NCI-H82 treated with DMSO at 0.1 percent for 48 hours (cell line): ENCODE data around the gene EP300.
"Not testable (repeated sequence)": the region's sequence is repeated elsewhere in the genome, so short reads cannot be mapped to it uniquely, and the experiment has no call there.

Source experiments
- DNase-seq: peaks from one replicate; lab custom pipeline; 2025; ENCODE audit not compliant: unreplicated experiment; lab: John Stamatoyannopoulos, UW

EP300 gene

GRCh38 chr22:41146573-41146972 lies 54.2 kb downstream of the EP300 start:
- no peak for DNase-seq

GRCh38 chr22:41147722-41148121 lies 55.3 kb downstream of the EP300 start:
- DNase-seq, result no peak

GRCh38 chr22:41152902-41153301 lies 60.5 kb downstream of the EP300 start:
- no peak for DNase-seq

- DNase-seq, result no peak
Measured at GRCh38 chr22:41157083-41157482, 64.7 kb downstream of the EP300 start.

DNA sequence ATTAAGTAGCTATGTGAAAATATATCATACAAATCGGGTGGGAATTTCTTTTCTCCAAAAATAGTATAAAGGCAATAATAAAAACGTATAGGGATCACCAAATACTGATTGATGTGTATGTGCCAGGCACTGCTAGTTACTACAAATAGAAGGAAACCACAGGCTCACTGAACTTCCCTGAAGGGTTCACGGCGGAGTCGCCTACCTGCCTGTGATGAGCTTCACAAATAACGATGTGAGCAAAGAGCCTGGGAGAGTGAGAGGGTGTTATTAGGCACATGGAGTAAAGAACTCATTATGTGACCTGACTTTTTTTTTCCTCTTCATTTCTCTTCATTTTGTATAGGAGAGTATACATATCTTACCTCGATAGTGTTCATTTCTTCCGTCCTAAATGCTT lies 76.8 kb downstream of the EP300 start:
- no peak for DNase-seq

DNA sequence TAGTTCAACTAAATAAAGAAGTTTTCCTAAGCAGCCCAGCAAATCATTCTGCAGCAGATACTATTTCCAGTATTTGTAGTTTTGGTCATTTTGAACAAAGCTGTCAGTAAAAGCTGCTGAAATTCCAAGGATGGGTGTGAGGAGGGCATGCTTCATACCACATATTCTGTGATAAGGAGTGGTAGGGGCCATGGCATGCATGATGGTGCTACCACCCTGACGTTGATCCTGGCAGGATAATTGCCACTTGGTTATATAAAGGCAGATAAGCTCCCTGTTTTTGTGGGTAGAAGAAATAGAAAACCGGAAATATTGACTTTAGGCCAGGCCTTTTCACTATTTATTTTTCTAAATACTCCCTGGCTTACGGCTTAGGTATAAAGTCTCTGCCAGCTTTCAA lies 79.6 kb downstream of the EP300 start:
- DNase-seq, result no peak

DNA sequence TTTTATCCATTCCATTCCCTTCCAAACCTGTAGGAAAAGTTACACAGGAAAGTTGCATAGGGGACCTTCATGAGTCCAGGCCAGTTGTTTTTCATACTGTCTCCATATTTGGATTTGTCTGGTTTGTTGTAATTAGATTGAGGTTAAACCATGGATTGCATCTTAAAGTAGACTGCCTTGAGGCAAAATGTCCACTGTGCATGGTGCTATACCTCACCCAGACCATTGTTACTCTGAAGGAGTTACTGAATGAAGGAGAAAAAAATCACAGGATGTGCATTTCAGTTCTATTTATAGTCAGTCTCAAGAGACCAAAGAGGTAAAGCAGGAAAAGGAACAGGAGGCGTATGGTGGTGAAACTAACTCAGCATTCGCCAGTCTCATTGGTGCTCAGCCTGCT lies 83.2 kb downstream of the EP300 start:
- DNase-seq, result no peak

- no peak for DNase-seq
Measured at GRCh38 chr22:41177040-41177621, 84.7 kb downstream of the EP300 start.

GRCh38 chr22:41177622-41178424 lies 85.4 kb downstream of the EP300 start:
- DNase-seq, result no peak

DNA sequence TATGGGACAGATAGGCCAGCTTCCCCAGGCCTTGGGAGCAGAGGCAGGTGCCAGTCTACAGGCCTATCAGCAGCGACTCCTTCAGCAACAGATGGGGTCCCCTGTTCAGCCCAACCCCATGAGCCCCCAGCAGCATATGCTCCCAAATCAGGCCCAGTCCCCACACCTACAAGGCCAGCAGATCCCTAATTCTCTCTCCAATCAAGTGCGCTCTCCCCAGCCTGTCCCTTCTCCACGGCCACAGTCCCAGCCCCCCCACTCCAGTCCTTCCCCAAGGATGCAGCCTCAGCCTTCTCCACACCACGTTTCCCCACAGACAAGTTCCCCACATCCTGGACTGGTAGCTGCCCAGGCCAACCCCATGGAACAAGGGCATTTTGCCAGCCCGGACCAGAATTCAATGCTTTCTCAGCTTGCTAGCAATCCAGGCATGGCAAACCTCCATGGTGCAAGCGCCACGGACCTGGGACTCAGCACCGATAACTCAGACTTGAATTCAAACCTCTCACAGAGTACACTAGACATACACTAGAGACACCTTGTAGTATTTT lies 86.1 kb downstream of the EP300 start:
- DNase-seq, result no peak

DNA sequence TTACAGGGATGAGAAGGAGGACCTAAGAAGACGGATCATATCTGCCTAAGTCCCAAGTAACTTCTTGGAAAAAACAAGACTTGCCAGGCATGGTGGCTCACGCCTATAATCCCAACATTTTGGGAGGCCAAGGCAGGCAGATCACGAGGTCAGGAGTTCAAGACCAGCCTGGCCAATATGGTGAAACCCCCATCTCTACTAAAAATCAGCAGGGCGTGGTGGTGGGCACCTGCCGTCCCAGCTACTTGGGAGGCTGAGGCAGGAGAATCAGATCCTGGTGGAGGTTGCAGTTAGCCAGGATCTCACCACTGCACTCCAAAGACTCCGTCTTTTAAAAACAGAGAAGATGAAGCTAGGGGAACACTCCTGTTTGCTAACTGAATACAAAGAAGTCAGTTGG lies 88.0 kb downstream of the EP300 start:
- DNase-seq, result not testable (repeated sequence)

- DNase-seq, result no peak
Measured at GRCh38 chr22:41180926-41181325, 88.5 kb downstream of the EP300 start.

GRCh38 chr22:41181349-41182241 lies 89.2 kb downstream of the EP300 start:
- no peak for DNase-seq

DNA sequence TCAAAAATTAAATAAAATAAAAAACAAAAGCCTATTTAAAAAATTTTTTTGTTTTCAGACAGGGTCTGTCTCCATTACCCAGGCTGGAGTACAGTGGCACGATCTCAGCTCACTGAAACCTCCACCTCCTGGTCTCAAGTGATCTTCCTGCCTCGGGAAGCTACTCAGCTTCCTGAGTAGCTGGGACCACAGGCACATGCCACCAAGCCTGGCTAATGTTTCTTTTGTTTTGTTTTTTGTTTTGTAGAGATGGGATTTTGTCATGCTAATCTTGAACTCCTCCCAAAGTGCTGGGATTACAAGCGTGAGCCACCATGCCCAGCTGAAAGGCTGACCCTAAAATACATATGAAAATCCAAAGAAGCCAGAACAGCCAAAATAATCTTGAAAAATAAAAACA lies 92.3 kb downstream of the EP300 start:
- no peak for DNase-seq

- no peak for DNase-seq
Measured at GRCh38 chr22:41191467-41191866, 99.1 kb downstream of the EP300 start.

DNA sequence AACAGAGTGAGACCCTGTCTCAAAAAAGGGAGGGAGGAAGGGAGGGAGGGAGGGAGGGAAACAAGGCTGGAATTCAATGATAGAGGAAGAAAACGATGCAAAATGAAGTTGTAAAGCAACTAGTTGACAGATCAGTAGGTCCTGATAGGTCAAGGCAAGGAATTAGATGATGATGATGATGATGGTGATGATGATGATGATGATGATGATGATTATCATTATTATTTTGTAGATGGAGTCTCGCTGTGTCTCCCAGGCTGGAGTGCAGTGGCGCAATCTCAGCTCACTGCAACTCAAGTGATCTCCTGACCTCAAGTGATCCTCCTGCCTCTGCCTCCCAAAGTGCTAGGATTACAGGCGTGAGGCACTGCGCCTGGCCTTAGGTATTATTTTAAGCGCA lies 101.4 kb downstream of the EP300 start:
- DNase-seq, result no peak

DNA sequence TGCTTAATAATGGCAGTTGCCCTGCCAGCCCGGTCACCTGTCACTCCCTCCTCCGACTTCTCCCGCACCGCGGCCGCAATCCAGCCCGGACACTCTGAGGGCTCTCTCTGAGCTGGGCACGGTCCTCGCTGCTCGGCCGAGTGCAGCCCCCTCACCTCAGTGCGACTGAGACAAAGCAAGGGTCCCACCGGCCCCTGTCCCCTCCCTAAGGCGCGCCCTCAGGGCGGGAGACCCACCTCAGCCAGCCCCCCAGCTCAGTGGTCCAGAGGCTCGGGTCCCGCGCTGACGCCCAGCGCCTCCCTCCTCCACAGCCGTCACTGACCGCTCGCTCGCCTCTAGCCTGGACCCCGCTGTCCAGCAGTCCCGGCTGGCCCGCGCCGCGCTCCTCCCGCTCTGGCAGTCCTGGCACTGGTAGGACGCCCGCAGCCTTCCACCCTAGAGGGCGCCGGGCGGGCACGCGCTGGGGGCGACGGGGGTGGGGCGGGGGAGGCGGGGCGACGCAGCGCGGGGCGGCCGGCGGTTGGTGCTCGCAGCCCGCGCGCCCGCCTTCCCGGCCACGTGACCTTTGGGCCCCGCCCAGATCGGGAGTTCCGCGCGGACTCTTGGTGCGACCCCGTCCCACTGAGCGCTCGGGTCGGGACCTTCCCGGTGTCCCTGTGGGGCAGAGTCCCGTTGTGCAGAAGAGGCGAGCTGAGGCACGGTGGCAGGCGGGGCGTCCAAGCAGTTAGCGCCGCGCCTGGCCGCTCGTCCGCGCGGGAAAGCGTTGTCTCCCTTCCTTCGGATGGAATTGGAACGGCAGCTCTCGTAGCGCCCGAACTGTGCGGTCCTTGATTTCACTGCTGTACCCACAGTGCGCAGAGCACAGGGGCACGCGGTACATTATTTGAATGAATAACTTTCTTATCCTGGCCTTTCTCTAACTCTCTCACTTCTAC lies 104.9 kb downstream of the EP300 start:
- peak; percentile 45 for DNase-seq

- DNase-seq, result no peak
Measured at GRCh38 chr22:41198027-41198580, 105.7 kb downstream of the EP300 start.

- DNase-seq, result no peak
Measured at GRCh38 chr22:41201141-41201540, 108.7 kb downstream of the EP300 start.

DNA sequence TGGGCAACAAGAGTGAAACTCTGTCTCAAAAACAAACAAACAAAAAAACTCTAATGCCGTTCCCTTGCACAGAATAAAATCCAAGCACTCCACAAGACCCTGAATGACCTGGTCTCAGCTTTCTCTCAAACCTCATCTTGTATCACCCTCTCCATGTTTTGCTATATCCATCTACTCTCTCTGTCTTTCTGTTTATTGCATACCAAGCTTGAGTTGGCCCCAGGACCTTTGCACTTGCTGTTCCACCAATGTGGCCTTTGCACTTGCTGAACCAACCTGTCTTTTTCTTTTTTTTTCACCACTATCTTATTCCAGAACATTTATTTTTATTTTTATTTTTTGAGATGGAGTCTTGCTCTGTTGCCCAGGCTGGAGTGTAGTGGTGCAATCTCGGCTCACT lies 110.7 kb downstream of the EP300 start:
- DNase-seq, result no peak
